Dedifferentiated amniotic fluid mesenchymal stem cell (primary cell): Measurements from ENCODE around the gene FAM114A1.

Experiments used
- DNase-seq: peaks from one replicate; pipeline ENCODE4 v3.0.0-alpha.2; 2016; ENCODE audit errors: extremely low spot score

Gene FAM114A1

DNA sequence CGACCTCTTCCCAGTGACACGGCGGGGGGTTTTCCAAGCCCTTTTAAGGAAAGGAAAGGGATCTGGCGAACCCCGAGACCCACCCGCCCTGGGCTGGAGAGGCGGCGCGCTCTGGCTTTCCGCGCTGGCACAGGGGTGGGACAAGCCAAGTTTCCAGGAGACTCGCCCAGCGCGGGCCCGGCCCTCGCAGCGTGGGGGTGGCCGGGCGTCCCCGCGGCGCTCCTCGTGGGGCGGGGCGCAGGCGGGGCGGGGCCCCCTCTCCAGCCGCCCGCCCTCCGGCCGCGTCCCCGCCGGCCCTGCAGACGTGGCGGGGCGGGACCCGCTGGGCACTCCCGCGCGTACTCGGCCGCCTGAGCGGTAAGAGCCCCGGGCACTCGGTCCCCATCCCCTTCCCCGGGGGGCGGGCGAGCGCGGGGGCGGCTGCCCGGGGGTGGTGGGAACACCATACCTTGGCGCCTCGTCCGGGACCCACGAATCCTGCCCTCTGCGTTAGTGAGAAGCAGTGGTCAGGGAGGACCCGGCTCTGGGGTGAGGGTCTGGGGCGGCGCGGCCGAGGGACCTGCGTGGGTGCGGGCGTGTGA lies at the start of gene FAM114A1:
FAM114A1 (plus strand) TSS at position 329 of the 581 bp plus-strand sequence. CDS start 10,273 bp downstream, outside the sequence.
- DNase-seq: peak; percentile 61

DNA sequence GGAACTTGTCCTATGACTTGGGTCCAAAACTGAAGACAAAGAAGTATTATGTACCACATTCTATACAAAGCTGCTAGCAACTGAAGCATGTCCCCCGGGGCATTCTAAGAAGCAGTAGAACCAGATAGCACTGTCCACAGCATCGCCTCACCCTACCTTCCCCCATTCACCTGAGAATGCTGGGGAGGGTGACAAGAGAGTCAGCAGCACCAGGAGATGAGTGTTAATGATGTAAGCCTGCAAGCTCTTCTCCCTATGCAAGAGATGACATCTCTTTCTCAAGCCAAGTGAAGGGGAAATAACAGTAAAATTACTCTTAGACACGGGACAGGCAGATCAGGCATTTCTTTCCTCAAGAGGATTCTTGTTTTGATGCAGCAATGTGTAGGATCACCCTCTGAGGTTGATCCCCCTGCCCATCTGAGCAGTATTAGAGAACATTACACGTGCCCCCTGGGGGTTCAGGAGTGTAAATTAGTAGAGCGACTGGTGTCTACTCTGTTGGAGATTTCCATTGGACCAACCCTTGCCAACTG lies 49.1 kb upstream of the FAM114A1 start:
- DNase-seq: no peak

DNA sequence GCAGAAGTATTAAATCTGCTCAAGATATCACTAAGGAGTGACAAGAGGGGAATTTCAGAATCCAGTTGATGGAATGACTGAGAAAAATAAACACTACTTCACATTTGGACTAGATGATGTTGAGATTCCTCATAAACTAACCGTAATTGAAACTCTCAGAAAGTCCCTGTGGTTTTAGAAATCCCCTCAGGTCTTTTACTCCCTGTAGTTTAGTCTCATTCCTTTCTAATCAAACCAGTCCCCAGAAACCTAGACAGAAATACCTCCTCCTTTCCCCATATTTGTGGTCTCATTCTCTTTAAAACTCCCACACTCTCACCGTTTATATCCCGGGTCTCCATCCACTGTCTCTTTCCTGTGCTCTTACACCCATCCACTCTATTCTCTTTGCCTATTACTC lies 48.0 kb upstream of the FAM114A1 start:
- DNase-seq: peak; percentile 43

DNA sequence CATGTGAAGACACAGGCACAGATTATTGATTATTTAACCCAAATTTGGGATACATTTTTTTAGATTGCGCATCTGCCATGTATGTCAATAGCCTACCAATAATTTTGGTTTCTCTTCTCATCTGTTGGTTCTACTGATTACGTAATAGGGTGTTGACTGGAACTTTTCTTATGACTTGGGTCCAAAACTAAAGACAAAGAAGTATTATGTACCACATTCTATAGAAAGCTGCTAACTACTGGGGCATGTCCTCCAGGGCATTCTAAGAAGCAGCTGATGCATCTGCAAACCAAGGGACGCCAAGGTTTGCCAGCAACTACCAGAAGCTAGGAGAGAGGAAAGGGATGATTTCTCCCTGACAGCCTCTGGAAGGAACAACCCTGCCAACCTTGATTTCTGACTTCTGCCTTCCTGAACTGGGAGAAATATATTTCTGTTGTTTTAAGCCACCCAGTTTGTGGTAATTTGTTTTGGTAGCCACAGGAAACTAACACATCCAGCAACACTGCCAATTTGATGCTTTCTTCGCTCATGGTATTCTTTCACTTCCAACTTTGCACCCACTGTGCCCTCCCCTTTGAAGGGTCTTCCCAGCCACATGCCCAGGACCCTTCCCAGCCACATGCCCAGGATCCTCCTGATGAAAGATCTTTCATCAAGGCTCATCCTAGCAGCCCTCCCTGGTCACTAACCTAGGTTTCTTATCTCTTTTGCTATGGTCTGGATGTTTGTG lies 47.1 kb upstream of the FAM114A1 start:
- DNase-seq: no peak

DNA sequence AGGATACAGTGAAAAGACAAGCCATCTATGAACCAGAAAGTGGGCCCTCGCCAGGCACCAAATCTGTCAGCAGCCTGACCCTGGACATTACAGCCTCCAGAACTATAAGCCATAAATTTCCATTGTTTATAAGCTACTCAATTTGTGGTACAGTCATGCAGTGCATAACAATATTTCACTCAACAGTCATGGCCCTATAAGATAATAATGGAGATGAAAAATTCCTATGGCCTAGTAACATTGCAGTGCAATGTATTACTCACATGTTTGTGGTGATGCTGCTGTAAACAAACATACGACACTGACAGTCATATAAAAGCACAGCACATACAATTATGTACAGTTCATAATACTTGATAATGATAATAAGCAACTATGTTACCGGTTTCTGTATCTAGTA lies 45.9 kb upstream of the FAM114A1 start:
- DNase-seq: no peak

DNA sequence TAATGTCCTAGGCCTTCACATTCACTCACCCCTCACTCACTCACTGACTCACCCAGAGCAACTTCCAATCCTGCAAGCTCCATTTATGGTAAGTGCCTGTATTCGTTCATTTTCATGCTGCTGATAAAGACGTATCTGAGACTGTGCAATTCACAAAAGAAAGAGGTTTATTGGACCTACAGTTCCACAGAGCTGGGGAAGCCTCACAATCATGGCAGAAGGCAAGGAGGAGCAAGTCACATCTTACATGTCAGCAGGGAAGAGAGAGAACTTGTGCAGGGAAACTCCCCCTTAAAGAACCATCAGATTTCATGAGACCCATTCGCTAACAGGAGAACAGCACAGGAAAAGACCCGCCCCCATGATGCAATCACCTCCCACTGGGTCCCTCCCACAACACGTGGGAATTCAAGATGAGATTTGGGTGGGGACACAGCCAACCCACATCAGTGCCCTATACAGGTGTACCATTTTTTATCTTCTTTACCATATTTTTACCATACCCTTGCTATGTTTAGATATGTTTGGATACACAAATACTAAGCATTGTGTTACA lies 44.8 kb upstream of the FAM114A1 start:
- DNase-seq: no peak

DNA sequence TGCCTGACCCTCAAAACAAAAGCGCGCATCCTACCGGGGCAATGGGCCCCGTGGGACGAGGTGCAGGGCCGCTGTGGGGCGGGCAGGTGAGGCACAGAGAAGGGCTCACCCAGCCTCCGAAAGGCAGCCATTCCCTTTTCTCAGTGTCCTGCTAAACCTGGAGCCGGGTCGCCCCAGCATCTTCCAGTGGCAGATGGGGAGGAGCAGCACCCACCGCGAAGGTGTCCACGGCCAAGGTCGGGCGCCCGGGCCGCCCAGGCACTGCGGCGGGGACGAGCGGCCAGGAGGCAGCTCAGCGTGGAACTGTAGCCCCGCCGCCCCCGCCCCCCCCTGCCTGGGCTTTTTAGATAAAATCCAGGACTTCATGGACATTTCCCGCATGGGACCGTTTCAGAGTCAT lies 43.8 kb upstream of the FAM114A1 start:
- DNase-seq: no peak

DNA sequence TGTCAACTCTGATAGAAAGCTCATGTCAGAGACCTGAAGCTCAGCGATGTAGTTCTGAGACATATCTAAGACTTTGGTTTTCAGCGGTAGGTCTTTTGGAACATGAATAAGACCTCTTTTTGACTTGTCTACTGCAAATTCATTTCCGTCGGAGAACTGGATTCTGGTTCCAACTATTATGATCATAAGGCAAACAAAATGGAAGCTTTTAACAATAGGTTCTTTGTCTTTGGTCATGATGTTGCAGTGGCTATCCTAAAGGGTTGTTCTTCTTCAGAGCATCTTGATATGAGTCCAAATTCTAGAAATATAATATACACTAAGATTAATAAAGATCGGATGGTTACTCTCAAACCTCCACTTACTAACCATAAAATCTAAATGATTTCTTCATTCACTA lies 38.4 kb upstream of the FAM114A1 start:
- DNase-seq: no peak

DNA sequence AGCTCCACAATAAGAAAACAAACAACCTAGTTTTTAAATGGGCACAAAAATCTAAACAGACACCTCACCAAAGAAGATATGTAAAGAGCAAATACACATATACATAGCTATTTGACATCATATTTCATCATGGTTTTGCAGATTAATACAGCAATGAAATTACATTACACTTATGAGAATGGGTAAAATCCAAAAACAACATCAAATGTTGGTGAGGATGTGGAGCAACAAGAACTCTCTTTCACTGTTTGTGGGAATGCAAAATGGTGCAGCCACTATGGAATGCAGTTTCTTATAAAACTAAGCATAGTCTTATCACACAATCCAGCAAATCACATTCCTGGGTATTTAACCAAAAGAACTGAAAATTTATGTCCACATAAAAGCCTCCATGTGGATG lies 36.0 kb upstream of the FAM114A1 start:
- peak; percentile 18 for DNase-seq

DNA sequence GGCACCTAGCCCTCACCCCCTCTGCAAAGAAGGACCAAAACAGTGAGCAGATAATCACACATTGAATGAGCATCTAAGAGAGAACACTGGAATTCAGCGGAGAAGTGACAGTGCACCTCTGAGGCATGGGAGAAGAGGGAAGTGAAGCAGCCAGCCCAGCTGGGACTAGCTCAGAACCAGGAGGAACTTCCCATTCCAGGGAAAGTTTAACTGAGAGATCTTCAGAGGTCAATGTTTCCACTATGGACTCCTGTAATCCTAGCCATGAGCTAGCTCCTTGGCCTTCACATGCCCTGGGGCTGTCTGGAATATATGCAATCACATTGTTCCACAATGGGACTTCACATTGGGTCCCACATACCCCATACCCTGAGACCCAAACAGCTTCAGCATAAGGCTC lies 35.4 kb upstream of the FAM114A1 start:
- DNase-seq: no peak

DNA sequence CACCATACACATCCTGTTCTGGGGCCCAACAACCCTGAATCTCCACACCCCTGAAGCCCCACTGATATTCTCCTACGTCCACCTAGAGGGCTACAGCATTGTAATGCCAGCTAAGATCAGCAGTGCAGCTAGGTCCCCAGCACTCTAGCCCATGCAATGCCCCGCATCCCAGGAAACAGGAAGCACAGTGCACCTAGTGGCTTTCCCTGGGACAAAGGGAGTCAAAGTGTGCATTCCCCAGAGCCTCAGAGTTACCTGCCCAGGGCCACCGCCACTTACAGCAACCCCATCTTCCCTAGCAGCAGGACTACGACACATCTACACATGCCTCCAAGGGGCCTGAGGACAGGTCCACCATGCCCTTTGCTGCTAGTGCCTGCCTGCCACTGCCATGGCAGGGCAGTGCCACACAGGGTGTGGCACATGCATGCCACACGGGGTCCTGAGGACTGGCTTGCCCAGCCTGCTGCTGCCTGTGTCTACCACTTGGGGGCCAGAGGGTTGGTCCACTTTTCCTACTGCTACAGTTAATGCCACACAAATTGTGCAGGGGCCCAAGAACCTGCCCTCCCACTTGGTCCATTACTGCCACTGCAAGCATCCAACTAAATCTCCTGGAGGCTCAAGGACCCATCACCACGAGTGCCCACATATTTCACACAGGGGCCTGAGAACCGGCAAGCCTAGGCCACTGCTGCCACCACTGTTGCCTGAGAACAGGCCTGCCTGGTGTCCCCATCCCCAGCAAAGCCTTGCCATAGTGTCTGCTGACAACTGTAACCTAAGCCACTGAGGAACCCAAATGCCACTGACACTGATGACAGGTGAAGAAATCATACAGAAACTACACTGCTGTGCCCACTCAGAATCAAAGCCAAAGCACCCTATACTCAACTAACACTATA lies 34.7 kb upstream of the FAM114A1 start:
- DNase-seq: no peak

DNA sequence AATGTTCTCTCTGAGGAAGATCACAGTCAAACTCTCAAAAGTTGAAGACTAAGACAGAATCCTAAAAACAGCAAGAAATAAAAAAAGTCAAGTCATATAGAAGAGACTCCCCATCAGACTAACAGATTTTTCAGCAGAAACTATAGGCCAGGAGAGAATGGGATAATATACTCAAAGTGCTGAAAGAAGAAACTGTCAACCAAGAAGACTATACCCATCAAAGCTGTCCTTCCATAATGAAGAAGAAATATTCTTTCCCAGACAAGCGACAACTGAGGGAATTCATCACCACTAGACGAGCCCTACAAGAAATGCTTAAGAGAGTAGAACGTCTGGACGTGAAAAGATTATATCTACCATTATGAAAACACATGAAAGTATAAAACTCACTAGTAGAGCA lies 33.0 kb upstream of the FAM114A1 start:
- DNase-seq: no peak

DNA sequence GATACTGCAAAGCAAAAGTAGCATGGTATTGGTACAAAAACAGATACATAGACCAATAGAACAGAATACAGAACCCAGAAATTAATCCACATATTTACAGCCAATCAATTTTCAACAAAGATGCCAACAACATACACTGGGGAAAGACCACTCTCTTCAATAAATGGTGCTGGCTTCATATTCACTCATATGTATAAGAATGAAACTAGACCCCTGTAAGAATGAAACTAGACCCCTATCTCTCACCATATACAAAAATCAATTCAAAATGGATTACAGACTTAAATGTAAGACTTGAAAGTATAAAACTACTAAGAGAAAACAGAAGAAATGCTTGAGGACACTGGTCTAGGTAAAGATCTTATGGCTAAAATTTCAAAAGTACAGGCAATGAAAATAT lies 30.3 kb upstream of the FAM114A1 start:
- DNase-seq: no peak

DNA sequence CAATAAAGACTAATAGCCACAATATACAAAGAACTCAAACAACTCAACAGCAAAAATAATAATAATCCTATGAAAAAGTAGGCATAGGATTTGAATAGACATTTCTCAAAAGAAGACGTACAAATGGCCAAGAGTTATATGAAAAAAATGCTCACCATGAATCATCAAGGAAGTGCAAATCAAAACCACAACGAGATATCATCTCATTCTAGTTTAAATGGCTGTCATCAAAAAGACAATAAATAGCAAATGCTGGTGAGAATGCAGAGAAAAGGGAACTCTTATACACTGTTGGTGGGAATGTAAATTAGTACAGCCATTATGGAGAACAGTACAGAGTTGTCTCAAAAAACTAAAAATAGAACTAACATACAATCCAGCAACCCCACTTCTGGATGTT lies 29.8 kb upstream of the FAM114A1 start:
- DNase-seq: no peak

DNA sequence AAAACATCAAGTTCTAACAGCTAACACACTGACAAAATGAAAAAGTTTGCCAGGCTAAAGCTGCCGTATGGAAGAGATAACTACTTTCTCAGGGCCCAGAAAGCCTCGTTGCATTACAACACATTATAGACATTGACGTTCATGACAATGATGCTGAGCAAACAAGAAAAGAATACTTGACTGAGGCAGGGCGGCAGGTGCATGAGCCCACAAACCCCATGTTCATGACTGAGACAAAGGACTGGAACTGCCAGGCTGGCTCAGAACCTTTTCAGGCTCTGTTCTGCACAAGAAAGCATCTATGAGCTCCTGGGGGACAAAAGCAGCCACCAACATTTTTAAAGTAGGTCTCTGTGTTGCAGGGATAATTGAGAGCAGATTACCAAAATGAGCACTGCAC lies 24.6 kb upstream of the FAM114A1 start:
- DNase-seq: no peak

DNA sequence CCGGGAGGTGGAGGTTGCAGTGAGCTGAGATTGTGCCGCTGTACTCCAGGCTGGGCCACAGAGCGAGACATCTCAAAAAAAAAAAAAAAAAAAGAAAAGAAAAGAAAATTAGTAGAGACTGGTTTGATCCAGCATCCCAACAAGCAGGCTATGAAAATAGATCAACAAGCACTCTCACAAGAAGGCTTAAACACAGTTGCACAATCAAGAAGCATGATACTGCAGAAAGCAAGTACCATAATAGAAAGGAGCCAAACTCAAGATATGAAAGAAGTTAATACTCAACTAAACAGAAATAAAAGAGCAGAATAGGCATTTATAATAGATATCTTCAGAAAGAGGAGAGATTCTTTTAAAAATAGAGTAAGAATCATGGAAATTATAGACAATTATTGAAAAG lies 21.6 kb upstream of the FAM114A1 start:
- DNase-seq: no peak

DNA sequence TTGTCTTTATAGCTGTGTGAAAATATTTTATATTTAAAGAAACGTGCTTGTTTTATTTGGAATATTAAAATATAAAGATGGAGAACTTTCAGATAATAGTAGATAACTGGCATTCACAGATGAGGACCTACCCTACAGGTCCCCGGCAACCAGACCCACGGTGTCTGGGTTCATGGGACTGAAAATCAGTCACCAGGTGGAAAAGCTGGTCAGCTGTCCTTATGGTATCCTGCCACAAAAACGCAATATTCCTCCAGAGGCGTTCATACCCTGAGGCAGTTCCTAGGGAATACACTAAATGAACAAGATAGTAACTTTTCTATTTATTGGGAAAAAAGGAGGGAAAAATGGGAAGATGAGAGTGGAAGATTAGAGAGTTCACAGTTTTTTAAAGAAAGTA lies 12.1 kb upstream of the FAM114A1 start:
- DNase-seq: no peak

DNA sequence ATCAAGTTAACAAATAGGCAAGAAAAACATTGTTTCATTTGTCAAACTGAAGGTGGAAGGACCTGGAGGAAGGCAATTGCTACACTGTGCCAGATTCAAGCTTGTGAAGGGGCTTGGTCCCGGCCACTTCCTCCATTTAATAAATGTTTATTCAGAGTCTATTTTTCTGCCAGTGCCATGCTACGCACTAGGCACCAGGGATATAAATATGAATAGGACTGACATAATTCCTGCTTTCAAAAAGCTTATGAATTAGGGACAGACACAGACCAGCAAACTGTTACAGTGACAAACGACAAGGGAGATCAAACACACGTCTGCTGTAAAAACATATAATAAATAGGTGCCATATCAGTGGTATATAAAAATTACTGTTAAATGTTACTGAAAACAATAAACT lies 11.6 kb upstream of the FAM114A1 start:
- DNase-seq: no peak

DNA sequence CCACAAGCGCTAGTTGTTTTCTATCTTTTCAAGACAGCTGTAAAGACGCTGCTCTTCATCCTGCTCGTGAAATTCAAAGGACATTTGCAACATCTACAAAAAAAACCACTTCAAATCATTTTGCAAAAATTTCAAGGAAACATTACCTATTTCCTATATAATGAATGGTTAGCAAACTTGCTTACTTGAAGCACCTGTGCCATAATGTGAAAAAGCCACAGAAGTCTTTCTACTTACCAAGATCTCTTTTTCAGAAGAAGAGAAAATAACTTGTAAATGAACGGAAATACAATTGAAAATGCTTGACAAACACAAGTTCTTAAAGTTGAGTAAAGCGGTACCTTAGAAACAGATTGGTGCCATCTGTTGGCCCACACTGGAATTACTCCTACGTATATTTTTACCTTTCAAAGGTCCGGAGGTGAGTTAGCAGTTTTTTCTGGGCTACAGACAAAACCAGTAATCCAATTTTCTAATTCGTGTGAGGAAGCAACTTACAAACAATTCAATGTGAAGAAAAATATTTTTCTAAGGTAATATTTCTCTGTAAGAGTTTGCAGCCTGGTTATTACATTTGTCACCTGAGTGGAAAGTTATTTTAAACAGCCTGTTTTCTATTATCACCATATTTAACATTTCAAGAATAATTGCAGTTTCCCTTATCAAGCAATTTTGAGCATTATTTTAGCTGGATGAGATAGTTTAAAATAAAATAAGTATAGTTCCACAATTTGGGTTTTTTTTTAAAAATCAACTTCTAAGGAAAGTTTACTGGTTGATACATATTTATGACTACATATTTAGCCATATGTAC lies 10.9 kb upstream of the FAM114A1 start, which contains the start of gene TLR6:
TLR6 (minus strand) TSS at position 294 of the 814 bp plus-strand sequence. CDS start 27,344 bp downstream, outside the sequence.
- peak; percentile 58 for DNase-seq

DNA sequence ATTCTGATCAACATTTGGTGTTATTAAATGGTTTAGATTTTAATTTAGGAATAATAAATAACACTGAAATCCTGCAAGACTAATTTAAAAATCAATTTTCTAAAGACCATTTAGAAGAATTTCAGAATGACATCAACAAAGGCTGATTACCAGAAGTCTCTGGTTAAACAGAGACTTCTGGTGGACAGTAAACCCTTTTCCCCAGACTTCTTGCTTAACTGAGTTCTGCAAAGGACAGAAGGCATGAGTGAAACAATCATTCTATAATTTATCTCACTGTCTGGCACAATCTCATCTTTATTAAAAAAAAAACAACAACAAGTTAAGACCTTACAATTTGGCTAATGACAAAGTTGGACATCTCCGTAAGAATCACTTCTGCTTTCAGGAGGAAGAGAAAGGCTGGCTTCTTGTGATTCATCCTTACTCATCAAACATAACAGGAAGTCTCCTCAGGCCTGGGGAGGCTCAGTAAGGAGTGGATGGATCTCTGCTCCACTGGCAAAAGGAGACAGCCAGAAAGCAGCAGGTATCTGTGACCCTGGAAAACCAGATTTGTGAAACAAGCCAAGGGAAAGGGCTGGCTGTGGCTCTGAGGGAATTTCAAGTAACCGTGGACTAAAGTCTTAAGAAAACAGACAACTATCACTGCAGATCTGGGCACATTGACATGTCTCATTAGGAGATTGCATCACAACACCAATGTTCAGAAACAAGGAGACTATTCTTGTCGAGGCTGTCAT lies 10.1 kb upstream of the FAM114A1 start:
- DNase-seq: peak; percentile 70

DNA sequence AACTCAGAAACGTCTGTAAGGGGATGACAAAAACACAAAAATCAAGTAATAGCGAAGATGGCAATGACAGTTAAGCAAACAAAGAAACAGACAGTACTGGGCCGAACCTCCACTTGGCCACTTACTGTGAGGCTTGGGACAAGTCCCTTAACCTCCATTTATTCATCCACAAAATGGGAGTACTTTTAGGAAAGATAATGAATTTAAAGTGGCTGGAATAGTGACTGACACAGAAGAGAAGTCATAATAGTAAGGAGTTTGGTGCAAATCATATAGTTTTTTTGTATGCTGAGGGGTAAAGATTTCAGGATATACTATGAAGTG lies 9.5 kb upstream of the FAM114A1 start:
- DNase-seq: no peak
